IPS DF 19.7 (cell line): ENCODE results near the gene LRRC61.

Experiments used
- DNase-seq: peaks from one replicate; pipeline ENCODE4 v3.0.0-alpha.2; 2013; ENCODE audit warnings: low read depth, low spot score

The LRRC61 gene

DNA sequence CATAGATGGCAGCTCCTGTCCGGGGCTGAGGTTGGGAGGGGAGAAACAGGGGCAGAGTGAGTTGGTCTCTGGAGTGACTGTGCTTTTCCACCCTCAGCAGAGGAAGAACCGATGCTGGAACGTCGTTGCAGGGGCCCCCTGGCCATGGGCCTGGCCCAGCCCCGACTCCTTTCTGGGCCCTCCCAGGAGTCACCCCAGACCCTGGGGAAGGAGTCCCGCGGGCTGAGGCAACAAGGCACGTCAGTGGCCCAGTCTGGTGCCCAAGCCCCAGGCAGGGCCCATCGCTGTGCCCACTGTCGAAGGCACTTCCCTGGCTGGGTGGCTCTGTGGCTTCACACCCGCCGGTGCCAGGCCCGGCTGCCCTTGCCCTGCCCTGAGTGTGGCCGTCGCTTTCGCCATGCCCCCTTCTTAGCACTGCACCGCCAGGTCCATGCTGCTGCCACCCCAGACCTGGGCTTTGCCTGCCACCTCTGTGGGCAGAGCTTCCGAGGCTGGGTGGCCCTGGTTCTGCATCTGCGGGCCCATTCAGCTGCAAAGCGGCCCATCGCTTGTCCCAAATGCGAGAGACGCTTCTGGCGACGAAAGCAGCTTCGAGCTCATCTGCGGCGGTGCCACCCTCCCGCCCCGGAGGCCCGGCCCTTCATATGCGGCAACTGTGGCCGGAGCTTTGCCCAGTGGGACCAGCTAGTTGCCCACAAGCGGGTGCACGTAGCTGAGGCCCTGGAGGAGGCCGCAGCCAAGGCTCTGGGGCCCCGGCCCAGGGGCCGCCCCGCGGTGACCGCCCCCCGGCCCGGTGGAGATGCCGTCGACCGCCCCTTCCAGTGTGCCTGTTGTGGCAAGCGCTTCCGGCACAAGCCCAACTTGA is 48.2 kb downstream of the LRRC61 start:
- no peak for DNase-seq

DNA sequence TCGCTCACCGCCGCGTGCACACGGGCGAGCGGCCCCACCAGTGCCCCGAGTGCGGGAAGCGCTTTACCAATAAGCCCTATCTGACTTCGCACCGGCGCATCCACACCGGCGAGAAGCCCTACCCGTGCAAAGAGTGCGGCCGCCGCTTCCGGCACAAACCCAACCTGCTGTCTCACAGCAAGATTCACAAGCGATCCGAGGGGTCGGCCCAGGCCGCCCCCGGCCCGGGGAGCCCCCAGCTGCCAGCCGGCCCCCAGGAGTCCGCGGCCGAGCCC is 48.8 kb downstream of the LRRC61 start:
- no peak for DNase-seq

DNA sequence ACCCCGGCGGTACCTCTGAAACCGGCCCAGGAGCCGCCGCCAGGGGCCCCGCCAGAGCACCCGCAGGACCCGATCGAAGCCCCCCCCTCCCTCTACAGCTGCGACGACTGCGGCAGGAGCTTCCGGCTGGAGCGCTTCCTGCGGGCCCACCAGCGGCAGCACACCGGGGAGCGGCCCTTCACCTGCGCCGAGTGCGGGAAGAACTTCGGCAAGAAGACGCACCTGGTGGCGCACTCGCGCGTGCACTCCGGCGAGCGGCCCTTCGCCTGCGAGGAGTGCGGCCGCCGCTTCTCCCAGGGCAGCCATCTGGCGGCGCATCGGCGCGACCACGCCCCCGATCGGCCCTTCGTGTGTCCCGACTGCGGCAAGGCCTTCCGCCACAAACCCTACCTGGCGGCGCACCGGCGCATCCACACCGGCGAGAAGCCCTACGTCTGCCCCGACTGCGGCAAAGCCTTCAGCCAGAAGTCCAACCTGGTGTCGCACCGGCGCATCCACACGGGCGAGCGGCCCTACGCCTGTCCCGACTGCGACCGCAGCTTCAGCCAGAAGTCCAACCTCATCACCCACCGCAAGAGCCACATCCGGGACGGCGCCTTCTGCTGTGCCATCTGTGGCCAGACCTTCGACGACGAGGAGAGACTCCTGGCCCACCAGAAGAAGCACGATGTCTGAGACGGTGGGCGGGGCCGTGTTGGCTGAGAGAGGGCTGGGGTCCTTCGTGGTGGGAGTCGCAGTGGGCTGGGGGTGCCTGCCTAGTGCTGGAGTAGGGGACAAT is 49.3 kb downstream of the LRRC61 start:
- DNase-seq, result no peak

DNA sequence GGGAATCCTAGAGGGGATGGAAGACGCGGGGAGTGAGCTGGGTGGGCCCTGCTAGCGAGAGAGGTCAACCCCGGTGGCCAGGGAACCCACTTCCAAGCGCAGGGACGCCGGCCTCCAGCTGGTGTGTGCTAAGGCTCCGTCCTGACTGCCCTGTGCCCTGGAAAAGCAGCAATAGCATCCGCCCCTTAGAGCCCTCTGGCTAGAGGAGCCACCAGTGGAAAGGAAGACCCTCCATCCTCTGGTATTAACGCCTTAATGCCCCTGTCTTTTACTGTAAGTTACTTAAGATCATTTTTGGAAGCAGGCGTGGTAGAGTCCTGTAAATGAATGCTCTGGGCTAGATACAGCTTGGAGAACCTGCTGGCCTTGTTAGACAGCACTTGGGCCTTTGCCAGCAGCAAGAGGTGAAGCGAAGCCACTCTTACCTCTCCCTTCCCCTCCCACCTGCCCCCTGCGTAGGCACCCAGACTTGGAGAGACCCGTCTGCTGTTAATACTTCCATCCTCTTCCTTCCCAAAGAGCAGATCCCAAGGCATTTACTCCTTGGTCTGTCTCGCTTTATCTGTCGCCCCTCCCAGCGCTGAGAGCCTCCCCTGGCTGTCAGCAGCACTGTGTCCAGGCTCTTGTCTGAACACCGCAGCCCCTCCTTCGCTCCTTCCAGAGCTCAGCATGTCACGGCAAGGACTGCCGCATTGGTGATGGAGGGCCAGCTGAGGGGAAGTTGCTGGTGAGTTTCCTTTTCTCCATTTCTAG is 50.1 kb downstream of the LRRC61 start:
- DNase-seq, result no peak

DNA sequence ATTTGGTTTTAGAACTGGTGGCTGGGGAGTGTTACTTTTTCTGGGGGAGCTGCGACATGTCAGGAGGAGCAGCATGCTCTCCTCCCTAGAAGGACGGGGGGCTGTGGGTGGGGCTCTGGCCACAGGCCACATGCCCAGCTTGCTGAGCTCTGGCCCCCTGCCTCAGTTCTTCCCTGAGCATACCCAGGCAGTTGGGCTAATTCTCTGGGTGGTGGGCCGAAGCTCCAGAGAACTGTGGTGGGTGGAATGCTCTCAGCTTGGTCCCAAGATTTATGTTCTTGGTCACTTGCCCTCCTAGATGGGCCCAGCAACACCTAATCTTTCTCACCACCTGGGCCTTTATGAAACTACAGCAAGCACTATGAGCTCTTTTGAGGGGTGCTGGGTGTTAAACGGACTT is 50.9 kb downstream of the LRRC61 start:
- no peak for DNase-seq

DNA sequence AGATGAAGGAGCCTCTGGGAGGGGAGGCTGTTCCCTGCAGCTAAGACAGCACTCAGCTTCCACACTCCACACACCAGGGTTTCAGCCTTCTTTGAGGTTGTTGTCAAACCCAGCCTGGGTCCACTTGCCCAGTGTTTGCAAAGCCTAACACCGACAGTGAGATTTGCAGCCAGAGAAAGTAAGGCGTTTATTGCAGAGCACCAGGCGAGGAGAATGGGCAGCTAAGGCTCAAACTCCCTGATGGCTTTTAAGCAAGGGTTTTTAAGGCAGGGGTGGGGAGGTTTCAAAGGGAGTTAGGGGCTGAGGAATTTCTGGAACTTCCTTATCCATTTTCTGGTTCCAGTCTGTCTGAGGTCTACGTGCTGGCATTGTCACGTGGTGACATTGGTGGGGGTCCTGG is 51.3 kb downstream of the LRRC61 start:
- no peak for DNase-seq

DNA sequence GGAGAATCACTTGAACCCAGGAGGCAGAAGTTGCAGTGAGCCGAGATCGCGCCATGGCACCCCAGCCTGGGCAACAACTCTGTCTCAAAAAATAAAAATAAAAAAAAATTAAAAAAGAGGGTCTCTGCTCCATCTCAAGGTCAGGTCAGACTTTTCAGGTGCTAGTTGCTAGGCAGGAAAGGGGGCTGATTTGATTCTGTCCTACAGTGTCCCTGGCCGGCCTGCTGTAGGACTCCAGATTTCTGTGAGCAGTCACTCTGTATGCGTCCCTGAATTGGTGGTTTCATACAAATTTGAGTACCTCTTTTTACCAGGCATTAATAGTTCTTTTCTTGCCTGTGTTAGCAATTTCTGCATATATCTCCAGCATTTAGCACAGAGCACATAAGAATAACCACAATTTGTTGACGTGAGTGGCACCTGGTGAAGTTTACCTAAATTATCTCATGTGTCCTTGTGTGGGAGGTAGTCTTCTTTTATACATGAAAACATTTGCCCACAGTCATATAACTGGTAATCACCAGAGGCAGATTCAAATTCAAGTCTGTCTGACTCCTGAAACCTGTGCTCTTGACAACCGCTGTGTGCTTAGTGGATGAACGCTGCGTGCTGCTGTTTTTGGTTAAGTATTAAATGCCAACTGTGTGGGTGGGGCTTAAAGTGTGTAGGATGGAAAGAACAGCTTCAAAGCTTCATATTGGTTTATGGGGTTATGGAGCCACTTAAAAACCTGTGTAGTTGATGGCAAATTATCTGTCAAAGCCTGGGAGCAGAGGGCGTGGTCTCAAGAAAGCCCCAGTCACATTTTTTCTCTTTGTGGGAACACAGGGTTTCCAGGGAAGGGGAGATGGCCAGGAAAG is 52.7 kb downstream of the LRRC61 start:
- no peak for DNase-seq

DNA sequence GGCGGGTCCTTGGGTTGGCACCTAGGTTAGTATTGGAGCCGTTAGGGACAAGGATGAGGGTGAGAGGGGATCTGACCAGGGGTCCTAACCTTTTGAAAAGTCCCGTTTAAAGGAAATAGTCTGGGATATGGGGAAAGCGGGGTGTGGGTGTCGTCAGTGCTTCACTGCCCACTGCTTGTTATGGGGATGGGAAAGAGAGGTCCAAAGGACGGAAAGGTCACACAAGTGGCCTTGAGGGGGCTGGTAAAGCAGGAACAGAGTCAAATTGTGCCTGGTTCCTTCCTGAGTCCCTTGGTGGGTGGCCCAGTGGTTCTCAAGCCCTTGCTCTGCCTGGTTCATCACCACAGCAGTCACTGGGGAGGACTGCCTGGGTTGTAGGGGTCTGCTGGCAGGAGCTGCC is 53.4 kb downstream of the LRRC61 start:
- DNase-seq, result no peak

DNA sequence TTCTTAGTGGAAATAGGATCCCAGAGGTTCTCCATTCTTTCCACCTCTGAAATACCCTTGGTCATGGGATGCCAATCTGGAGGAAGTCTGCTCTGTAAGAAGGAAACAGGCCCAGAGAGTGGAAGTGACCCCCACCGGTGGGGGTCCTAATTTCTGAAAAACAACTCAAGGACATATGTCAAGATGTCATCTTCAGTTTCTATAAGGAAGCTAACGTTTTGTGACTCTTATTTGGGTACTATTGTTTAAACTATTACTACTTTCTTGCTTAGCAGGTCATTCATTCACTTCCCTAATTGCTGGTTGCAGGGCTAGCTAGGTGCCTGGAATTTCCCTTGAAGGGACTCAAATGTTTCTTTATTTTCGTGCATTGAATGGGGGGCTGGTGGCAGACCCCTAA is 54.0 kb downstream of the LRRC61 start:
- no peak for DNase-seq

DNA sequence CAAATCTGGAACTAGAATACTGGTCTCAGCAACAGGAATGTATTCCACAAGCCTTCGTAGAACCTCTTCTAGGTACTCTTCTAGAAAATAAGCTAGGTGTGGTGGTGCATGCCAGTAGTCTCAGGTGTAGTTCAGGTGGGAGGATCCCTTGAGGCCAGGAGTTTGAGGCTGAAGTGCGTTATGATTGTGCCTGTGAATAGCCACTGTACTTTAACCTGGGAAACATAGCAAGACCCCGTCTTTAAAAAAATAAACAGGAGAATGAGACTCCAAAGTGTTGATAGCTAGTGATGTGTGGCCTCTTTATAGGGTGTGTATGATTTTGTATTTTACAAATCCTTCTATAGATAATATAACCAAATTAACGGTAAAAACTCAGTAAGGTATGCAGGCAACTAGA is 54.5 kb downstream of the LRRC61 start:
- DNase-seq, result no peak

DNA sequence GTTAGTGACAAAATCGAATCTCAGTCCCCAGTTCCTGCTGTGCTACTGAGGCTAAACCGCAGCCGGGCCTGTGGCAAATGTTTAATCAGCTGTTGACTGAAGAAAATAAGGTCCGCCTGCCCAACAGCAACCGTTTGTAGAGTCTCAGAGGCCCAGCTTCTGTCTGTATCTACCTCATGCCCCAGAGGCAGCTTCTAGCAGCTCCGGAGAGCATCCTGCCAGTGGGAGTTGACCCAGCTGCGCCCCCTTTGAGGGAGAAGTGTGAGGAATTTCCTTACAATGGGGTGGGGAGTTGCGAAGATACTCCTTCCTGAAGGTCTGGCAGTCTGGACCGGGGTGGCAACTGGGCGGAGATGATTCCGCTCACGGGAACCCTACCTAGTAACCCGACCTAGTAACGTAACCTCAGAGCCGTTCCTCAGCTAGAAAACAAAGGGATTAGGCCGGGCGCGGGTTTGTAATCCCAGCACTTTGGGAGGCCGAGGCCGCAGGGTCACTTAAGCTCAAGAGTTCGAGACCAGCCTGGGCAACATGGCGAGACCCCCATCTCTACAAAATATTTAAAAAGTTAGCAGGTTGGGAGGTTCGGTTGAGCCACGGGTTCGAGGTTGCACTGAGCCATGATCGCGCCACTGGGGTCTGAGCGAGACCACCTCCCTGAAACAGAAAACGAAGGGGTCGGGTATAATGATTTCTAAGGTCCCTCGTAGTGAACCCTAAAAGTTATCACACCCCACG is 55.1 kb downstream of the LRRC61 start:
- peak; percentile 92 for DNase-seq

DNA sequence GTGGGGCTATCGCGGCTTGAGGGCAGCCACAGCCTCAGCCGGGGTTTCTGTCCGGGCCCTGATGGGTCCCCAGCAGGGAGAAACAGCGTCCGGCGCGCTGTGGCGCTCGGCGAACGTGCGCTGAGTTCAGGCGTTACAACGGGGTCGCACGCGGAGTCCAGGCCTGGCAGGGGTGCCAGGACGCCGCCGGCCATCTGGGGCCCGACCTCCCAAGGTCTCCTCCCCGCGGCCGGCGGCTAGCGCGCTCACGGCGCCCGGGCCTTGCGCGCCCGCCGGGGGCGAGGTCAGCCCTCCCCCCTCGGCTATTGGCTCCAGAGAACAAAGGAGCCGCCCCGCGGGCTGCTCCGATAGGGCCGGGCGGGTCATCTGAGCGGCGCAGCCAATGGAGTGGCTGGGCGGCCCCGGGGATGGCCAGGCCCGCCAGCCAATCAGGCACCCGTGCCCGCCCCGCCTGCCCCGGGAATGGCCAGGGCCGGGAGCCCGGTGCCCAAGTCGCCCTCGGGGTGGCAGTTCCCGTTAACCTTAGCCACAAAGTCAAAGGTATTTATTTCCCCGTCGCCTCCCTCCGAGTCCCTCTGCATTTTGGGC is 55.8 kb downstream of the LRRC61 start, which contains the start of gene ZNF775:
Gene ZNF775 (plus strand): TSS at position 478 of the 588 bp plus-strand sequence. CDS start 9,141 bp downstream, outside the sequence.
- peak; percentile 75 for DNase-seq

DNA sequence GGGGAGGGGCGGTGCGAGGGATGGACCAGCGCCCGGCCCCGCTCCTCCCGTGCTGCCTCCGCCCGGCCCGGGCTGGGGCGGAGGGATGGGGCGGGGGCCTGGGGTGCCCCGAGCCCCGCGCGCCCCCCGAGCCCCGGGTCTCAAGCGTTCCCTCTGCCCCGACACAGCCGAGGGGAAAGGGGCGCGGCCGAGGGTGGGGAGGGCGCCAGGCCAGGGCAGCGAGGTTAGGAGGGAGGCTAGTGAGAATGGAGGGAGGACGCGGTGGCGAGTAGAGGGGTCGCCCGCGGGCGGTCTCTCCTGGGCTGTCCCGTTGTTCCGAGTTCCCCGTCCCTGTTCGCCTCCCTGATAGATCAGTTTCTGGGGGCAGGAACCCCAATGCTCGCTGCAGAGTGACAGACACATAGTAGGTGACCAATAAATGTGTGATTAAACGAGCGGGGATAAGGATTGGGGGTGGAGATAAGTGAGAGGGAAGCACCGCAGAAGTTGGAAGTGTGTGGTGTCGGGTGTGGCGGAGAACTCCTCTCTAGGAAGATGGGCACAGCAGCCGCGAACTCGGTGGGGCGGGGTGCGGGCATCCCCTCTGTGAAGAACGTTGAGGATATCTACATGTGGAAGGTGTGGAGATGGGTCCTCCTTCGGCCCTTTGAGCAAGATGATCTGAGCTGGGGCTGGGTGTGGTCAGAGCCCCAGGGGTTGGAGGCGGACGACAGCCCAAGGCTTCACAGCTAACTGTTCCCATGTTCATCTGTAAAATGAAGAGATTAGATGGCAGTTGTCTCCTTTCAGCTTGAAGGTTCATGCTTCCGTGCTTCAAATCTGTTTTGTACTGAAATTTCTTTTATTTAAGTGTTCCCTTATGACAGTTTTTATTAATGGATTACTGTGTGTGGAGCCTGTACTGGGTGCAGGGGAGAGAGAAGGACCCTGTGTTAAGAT is 56.6 kb downstream of the LRRC61 start:
- DNase-seq, result no peak

DNA sequence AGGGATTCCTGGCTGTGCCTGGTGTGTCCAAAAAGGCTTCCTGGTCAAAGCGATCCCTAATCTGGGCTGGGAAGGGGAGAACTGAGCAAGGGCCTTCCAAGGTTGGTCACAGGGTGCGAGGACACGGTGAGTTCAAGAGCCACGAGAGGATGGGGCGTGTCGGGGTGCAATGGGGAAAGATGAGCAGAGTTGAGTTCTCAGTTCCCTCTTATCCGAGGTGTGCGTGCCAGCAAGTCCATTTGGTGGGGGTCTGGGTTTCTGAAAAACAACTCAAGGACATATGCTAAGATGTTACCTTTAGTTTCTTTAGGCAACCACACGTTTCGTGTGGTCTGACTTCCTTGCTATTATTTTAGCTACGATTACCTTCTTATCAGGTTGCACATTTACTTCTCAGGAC is 57.3 kb downstream of the LRRC61 start:
- no peak for DNase-seq

DNA sequence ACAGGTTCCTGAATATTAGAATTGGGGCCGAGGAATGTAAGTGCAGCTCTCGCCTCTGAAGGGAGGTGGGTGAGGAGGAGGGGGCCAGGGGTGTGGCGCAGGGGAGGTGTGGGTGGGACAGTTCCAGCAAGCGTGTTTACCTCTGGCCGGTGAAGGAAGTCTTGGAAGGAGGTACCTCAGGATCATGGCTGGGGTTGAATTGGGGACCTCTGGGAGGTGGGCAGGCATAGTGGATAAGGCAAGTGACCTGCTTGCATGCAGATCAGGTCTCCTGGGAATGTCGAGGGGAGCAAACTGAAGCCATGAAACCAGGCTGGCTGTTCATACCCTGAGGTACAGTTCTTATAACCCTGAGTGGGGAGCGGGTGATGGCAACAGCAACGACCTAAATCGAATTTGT is 57.9 kb downstream of the LRRC61 start:
- DNase-seq, result no peak

DNA sequence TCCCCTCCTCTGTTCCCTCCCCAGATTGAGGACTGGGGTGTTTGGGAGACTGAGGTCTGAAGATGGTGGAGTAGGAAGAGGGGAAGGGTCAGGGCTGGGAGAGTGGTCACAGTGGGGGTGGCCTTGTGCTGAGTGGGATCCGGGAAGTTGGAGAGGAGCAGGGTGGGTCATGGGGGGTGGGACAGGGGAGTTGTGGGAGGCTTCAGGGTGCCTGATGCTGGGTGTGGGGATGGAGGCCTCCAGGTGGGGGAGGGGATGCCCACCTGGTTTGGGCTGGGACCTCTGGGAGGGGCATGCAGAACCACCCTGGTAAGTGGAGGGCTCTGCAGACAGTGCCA is 58.6 kb downstream of the LRRC61 start:
- DNase-seq, result no peak

DNA sequence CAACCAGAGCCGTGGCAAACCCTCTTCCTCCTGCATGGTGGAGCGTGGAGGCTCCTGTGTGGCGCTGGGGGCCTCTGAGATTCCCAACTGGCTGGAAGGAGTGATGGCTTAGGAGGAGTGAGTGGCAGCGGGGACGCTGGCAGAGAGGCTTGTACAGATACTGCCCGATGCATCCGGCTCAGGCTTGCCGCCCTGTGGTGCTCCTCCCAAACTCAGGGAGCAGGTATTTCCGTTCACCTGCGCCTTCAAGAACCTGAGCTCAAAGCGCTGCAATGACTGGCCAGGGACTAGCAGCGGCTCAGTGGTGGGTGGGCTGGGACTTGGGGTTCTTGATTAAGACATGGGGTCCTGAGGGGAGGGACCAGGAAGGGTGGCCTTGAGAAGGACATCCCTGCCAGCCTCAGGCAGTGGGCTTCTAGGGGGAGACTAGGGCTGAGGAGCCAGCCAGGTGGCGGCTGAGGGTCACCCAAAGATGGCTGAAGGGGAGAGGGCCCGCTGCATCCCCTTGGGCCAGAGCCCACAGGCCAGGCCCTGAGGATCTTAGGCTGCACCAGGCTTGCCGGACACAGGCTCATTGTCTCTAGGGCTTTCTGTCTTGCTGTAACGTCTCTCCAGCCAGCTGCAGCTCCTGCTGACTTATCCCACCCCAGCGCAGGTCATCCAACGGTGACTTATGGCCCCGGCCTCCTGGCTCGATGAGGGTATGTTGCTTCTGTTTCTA is 59.1 kb downstream of the LRRC61 start:
- DNase-seq, result no peak

DNA sequence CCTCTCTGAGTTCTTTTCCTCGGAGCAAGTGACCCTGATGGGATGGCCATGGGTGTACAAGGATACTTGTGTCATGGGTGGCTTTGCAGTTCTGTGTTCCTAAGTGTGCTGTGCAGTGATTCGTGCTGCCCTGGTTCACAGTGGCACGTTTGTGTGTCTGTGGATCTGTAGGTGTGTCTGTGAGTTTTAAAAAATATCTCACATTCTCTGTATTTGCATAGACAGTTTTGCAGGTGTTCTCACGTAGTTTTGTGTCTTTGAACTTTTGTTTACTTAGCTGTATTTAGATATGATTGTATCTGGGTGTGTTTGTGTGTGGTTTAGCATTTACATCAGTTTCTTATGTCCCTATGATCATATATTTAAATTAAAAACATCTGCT is 59.7 kb downstream of the LRRC61 start:
- DNase-seq, result no peak
